ENCODE measurements around the gene THRA.
A peak's percentile ranks its signal among the peaks of the same experiment; 100 is the strongest.

The THRA gene

GRCh38 chr17:40026816-40027613 lies 35.8 kb upstream of the THRA start:
- DNase-seq (ENCODE audit: low spot score) = peak; percentile 97

- peak; percentile 43 for DNase-seq (ENCODE audit: low spot score)
Observed at GRCh38 chr17:40027614-40028012, 35.2 kb upstream of the THRA start.

GRCh38 chr17:40028595-40028994 lies 34.2 kb upstream of the THRA start:
- peak; percentile 21 for DNase-seq (ENCODE audit: low spot score)

GRCh38 chr17:40031706-40032105 lies 31.1 kb upstream of the THRA start:
- no peak for DNase-seq (ENCODE audit: low spot score)

DNA sequence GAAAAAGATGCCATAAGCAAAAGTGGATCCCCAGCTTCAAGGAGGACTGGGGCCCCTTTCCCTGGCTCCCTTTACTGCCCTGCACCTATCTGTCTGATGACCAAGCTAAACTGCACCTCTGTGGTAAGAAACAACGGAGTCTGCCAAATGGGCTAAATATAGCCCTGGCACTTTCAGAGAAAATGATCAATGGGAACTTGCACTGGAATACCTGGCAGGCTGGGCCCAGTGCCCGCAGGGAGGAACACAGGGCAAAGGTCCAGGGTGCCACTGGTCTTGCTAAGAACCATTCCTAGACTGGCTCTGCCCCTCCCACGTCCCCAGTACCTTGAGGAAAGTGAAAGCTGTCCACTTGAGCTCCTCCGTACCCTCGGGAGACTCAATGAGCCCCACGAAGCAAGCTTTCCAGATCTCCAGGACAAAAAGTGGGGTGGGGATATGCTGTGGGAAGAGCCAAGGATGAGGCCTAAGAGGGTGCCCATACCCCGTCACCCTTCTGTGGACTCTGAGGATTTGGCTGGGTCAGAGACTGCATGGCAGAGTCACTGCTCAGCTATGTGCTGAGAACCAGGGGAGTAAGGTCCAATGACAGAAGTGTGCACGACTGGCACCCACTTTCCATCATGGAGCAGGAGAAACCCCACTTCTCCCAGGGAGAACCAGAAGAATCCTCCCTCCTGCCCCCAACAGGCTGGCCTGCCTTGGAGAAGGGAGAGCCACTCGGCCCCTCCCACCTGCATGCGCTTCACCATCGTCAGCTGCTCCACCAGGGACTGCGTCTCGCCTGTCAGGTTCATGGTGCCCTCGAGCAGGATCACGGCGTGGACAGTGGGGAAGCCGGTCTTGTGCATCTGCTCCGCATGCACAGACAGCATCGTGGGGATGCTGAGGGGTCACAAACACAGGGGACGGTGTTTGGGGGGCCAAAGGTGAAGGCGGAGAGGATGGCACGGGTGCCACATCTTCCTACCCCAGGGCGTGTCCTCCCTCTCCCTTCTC lies 30.1 kb upstream of the THRA start:
- peak; percentile 27 for DNase-seq (ENCODE audit: low spot score)

DNA sequence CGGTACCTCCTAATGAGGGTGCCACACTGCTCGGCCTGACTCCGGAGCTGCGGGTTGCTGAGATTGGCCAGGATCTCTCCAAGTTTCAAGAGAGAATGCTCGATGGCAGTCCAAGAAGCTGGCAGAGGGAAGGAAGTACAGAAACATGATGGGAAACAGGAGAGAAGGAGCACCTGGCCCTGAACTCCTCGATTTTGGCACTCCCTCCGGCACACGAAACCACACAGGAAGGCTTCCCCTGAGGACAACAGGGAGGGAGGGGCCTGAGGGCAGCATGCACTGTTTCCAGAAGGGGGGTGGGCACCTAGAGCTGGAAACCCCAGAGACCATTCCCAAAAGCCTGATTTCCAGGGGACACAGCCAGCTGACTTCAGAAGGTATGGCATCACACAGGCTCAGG lies 29.4 kb upstream of the THRA start:
- peak; percentile 21 for DNase-seq (ENCODE audit: low spot score)

DNA sequence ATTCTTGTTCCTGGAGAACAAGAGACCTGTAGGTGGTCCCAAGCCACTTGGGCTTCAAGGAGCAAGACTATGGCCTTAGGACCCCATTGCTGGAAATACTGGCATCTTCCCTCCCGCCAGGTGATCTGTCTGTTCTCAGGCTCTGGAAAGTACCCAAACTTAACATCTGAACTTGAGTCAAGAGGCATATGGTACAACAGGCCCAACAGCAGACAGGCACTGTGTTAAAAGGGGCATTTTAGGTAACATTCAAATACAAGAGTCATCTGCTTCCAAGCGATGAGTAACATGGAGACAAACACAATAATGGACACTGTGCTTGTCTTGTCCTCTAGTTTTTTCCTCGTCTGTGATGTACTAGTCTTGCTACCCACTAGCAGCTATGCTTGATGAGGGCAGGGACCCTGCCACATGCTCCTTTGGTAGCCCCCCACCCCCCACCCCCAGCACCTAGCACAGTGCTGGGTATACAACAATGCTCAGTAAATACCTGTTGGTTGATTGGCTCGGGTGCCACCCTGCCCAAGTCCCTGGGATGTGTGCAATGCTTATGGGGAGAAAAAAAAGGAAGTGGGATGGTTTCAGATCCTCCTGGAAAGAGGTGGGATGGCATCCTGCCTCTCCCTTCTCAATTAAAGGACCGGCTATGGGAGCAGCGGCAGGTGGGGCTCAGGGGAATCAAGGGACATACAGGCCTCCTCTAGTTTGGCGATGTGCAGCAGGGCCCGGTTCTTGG lies 28.2 kb upstream of the THRA start:
- DNase-seq (ENCODE audit: low spot score) = no peak

DNA sequence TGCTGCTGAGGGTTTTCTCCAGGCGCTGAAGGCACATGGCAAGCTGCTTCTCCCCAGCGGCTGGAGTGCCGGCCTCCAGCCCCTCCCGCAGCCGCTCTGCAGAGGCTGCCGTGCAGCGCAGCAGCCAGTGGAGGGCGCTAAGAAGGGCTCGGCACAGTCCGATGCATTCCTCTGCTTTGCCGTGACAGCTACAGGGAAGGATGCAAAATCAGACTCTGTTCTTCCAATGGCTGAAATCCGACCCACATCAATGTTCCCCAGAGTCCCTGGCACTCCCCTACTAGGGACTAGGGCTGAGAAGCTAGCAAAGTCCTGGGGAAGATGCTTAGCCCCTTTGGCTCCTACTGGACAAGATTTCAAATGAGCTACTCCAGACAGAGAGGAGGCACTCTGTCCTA lies 27.6 kb upstream of the THRA start:
- peak; percentile 92 for DNase-seq (ENCODE audit: low spot score)

DNA sequence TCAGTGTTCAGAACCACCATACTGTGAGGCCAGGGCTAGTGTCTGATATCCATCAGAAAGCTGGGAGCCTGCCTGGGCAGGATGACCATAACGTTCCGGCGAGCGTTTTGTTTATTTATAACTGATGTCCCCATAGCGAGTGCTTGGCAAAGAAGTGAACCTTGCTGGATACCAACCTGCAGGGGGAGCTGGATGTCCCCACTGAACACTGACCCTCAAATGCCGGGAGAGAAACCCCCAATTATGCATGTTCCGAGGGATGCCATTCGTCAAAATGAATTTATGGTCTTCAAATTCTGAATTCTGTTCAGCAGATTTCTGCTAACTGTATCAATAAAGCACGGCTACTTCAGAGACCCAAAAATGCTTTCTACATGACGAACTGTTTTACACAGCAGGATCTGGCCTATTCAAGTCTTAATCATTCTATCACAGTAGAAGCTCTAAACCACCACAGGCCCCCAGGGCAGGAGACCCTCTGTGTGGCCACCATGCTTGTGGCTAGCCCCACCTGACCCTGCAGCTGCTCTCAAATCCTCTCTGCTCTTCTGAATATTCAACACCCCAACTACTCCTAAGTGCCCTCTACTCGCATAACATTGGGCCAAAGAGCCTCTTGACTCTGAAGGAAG lies 23.8 kb upstream of the THRA start:
- peak; percentile 75 for DNase-seq (ENCODE audit: low spot score)

GRCh38 chr17:40041196-40041595 lies 21.6 kb upstream of the THRA start:
- DNase-seq (ENCODE audit: low spot score) = no peak

- DNase-seq (ENCODE audit: low spot score) = no peak
Observed at GRCh38 chr17:40056379-40057015, 6.3 kb upstream of the THRA start.

DNA sequence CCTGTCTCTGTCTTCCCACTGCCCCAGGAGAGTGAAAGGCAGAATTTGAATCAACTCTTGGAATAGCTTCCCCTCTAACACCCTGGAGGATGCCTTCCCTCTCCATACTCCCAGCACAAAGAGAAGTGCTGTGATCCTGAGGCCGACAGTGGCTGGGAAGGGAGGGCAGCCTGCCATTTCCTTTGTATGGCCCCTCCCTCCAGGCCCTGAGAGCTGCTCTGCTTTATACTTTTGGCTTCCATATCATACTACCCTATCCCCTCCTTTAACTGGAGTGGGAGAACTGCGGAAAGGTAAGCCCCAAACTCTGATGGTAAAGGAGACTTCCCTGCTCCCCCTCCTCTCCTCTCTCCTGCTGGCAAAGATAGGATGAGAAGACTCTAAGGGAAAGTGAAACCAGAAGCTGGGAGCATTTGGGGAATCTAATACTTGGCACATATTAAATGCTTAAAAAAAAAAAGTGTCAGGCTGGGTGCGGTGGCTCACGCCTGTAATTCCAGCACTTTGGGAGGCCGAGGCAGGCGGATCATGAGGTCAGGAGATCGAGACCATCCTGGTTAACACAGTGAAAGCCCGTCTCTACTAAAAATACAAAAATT lies 4.5 kb upstream of the THRA start:
- no peak for DNase-seq (ENCODE audit: low spot score)

DNA sequence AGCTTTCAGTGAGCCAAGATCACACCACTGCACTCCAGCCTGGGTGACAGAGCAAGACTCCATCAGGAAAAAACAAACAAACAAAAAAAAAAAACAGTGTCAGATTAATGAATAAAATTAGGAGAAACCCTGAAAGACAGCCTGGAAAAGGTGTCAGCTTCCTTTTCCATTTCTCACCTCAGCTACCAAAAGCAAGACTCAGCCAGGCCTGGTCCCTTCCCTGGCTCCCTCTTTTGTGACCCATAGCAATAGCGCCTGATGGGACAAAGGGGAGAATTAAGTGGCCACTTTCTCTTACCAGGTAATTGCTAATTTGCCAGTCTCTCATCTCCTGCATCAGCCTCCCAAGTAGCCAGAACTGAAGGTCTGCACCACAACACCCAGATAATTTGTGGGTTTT lies 3.9 kb upstream of the THRA start:
- DNase-seq (ENCODE audit: low spot score) = no peak

DNA sequence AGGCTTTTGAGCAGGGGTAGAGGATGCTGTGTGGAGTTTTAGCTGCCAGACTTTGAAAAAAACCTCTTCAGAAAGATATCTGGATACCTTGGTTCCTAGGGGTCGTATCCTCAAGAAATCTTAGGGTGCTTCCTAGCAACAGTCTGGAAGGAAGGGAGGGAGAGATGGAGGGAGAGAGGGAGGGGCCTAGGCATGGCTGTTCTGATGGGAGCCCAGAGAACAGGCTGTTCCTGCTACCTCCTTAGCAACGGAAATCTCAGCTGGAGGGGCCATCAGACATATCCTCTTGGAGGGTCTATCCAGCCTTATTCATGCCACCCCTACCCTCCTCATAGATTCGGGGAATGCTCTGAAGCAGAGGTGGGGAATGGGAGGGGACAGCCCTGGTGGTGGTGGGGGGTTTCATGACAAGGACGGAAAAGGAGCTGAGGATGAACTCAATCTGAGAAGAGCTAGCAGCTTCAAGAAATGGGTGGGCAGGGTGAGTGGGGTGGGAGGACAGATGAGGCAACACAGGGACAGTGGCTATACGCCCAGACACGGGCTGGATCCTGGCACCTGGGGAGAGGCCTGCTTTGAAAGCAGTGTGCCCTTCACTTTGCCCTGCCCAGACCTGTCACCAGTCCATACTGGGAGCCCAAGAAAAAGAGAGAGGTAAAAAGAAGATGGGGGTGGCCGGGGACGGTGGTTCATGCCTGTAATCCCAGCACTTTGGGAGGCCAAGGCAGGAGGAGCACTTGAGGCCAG lies 2.9 kb upstream of the THRA start:
- DNase-seq (ENCODE audit: low spot score) = no peak

GRCh38 chr17:40060887-40061608 lies 1.7 kb upstream of the THRA start:
- no peak for DNase-seq (ENCODE audit: low spot score)

DNA sequence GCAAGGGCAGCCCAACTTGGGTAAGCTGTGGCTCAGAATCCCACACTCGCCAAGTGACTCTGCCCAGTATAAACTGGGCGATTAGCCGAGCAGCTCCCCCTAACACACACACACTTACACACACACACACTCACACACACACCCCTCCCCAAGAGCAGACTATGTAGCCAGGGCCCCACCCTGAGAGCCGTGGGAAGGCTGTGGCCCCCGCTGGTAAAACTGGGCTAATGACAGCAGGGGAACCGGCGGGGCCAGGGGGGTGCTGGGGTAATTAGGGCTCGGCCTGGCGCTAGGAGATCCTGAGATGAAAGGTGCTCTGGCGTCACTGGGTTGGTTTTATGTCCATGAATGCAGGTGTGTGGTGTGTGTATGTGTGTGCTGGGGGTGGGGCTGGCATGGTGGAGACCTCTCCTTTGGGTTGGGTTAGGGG lies 1.1 kb upstream of the THRA start:
- no peak for DNase-seq (ENCODE audit: low spot score)

DNA sequence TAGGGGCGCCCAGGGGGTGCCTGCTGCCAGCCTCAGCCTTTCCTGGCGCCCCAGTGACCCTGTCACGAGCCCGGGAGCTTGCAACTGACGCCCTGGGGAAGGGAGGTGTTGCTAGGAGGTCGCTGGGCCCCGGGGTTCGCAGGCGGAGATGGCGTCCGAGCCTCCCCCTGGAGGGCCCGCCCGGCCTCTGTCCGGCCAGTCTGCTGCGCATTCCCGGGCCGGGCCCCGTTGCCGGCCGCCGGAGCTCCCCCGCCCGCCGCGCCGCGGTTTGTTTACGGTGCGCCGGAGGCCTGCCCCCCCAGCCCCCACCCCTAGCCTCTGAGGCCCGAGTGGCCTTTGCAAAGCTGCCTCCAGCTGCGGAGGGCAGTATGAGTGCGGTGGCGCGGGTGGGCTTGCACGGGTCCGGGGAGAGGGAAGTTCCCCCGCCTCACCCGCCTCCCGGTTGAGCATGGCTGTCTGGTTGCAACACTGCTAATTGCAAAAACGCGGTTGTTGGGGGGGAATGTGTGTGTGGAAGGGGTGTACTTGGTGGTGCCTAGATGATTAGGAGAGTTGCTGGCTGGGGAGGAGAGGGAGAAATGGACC lies 514 bp downstream of the THRA start:
- DNase-seq (ENCODE audit: low spot score) = no peak

DNA sequence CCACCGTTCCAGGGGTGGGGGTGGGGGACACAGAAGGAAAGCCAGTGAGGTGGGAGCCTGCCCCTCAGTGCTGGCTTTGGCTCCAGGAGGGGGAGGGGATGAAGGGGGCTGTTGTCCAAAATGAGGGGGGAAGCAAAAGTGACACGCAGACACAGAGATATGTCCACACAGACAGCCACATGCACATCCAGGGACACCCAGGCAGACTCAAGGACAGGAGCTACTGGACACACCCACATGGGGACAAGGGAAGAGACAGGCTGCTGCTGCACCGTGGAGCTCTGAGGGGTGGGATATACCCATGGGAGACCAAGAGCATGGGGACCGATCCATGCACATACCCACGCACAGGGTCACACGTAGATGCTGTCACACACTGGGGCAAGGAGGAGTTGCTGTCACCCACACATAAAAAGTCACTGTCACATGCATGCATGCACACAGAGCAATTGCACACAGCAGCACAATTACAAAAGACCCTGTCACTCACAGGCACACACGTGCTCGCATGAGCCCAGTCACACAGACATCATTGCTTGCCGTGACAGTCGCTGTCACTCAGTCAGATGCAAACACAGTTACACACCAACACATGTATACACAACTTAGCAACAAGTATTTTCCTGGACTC lies 1.3 kb downstream of the THRA start:
- no peak for DNase-seq (ENCODE audit: low spot score)
